Measurements from ENCODE around the gene CMSS1.

CMSS1 gene

DNA sequence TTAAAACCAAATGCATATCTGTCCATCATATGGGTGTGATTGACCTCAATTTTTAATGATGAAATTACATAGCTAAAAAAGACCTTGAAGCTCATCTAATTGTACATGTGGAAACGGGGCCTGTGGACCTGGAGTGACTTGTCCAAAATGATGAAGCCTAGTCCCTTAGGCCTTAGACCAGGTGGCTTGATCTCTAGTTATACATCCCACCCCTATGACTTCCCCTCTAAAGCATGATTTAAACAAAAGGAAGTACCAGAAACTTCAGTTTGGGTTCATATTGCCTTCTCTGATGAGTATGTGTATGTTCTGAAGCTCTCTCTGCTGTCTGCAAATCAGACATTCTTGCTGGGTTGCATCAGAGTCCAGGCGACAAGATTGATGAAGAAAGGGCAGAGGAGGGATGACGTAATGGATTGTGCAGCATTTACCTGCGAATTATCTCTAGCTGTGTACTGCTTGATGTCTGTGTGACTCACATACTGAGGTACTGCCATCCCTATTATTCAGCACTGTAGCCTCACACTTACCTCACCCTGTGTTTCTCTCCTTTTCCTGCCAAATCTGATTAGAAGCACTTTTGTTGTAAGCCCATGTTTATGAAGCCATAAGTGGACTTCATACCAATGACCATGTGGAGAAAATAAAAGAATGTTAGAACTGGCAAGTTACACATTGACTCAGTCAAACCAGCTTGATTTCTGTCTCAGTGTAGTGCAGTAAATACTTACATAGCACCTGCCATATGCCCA is 185.1 kb downstream of the CMSS1 start (continued):
- TF ChIP-seq ZNF513 (tag by site-specific recombination; IDR thresholded peaks at IDR 0.05) = peak; percentile 59
- TF ChIP-seq, protein P1, sequence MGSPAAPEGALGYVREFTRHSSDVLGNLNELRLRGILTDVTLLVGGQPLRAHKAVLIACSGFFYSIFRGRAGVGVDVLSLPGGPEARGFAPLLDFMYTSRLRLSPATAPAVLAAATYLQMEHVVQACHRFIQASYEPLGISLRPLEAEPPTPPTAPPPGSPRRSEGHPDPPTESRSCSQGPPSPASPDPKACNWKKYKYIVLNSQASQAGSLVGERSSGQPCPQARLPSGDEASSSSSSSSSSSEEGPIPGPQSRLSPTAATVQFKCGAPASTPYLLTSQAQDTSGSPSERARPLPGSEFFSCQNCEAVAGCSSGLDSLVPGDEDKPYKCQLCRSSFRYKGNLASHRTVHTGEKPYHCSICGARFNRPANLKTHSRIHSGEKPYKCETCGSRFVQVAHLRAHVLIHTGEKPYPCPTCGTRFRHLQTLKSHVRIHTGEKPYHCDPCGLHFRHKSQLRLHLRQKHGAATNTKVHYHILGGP (tag by site-specific recombination; IDR thresholded peaks at IDR 0.05) = no peak
- TF ChIP-seq ZNF580 (tag by site-specific recombination; IDR thresholded peaks at IDR 0.05) = peak; percentile 58; the same call in 1 of the 2 replicates
- peak; percentile 86; the same call in 1 of the 2 replicates for TF ChIP-seq ZXDB (tag by site-specific recombination; IDR thresholded peaks at IDR 0.05)
- 0 out of 2 replicates have a peak, but pooled peaks have one; percentile 44 for TF ChIP-seq ZBTB10 (tag by site-specific recombination; IDR thresholded peaks at IDR 0.05)
- TF ChIP-seq ZBTB21 (tag by site-specific recombination; IDR thresholded peaks at IDR 0.05) = peak; percentile 94
- TF ChIP-seq GFI1B (tag by site-specific recombination; IDR thresholded peaks at IDR 0.05) = 0 out of 2 replicates have a peak, but pooled peaks have one; percentile 33
- no peak for TF ChIP-seq AEBP2 (tag by site-specific recombination; IDR thresholded peaks at IDR 0.05; ENCODE audit: borderline replicate concordance)
- TF ChIP-seq, protein P2, sequence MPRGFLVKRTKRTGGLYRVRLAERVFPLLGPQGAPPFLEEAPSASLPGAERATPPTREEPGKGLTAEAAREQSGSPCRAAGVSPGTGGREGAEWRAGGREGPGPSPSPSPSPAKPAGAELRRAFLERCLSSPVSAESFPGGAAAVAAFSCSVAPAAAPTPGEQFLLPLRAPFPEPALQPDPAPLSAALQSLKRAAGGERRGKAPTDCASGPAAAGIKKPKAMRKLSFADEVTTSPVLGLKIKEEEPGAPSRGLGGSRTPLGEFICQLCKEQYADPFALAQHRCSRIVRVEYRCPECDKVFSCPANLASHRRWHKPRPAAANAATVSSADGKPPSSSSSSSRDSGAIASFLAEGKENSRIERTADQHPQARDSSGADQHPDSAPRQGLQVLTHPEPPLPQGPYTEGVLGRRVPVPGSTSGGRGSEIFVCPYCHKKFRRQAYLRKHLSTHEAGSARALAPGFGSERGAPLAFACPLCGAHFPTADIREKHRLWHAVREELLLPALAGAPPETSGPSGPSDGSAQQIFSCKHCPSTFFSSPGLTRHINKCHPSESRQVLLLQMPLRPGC (tag by site-specific recombination; IDR thresholded peaks at IDR 0.05) = peak; percentile 96
- TF ChIP-seq ZNF660 (tag by site-specific recombination; IDR thresholded peaks at IDR 0.05) = peak; percentile 89
- TF ChIP-seq SETDB1 (IDR thresholded peaks at IDR 0.05; ENCODE audit: insufficient read length, low read length) = no peak
- TF ChIP-seq, protein P3, sequence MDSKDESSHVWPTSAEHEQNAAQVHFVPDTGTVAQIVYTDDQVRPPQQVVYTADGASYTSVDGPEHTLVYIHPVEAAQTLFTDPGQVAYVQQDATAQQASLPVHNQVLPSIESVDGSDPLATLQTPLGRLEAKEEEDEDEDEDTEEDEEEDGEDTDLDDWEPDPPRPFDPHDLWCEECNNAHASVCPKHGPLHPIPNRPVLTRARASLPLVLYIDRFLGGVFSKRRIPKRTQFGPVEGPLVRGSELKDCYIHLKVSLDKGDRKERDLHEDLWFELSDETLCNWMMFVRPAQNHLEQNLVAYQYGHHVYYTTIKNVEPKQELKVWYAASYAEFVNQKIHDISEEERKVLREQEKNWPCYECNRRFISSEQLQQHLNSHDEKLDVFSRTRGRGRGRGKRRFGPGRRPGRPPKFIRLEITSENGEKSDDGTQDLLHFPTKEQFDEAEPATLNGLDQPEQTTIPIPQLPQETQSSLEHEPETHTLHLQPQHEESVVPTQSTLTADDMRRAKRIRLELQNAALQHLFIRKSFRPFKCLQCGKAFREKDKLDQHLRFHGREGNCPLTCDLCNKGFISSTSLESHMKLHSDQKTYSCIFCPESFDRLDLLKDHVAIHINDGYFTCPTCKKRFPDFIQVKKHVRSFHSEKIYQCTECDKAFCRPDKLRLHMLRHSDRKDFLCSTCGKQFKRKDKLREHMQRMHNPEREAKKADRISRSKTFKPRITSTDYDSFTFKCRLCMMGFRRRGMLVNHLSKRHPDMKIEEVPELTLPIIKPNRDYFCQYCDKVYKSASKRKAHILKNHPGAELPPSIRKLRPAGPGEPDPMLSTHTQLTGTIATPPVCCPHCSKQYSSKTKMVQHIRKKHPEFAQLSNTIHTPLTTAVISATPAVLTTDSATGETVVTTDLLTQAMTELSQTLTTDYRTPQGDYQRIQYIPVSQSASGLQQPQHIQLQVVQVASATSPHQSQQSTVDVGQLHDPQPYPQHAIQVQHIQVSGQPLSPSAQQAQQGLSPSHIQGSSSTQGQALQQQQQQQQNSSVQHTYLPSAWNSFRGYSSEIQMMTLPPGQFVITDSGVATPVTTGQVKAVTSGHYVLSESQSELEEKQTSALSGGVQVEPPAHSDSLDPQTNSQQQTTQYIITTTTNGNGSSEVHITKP (tag by site-specific recombination; IDR thresholded peaks at IDR 0.05) = peak; percentile 84
- no peak for TF ChIP-seq SP2 (tag by site-specific recombination; IDR thresholded peaks at IDR 0.05)
- TF ChIP-seq SP7 (tag by site-specific recombination; IDR thresholded peaks at IDR 0.05) = peak; percentile 99
- TF ChIP-seq BCL11A (tag by site-specific recombination; IDR thresholded peaks at IDR 0.05; ENCODE audit: low read depth) = peak; percentile 96
- peak; percentile 55 for TF ChIP-seq ZNF146 (tag by site-specific recombination; IDR thresholded peaks at IDR 0.05)
- peak; percentile 88 for TF ChIP-seq ZNF600 (tag by site-specific recombination; IDR thresholded peaks at IDR 0.05)
- TF ChIP-seq ZNF350 (tag by site-specific recombination; IDR thresholded peaks at IDR 0.05) = no peak
- TF ChIP-seq KLF10 (tag by site-specific recombination; IDR thresholded peaks at IDR 0.05) = peak; percentile 63
- TF ChIP-seq KLF8 (tag by site-specific recombination; IDR thresholded peaks at IDR 0.05) = peak; percentile 89
- peak; percentile 27; the same call in 1 of the 2 replicates for TF ChIP-seq TRIM28 (IDR thresholded peaks at IDR 0.05; ENCODE audit: borderline replicate concordance, low read length)
- TF ChIP-seq SCRT1 (tag by site-specific recombination; IDR thresholded peaks at IDR 0.05; ENCODE audit: borderline replicate concordance) = no peak
- peak; percentile 98 for TF ChIP-seq ZNF639 (tag by site-specific recombination; IDR thresholded peaks at IDR 0.05)
- TF ChIP-seq ZBTB1 (tag by site-specific recombination; IDR thresholded peaks at IDR 0.05) = peak; percentile 82; the same call in 1 of the 2 replicates
- TF ChIP-seq ZNF747 (tag by site-specific recombination; IDR thresholded peaks at IDR 0.05) = no peak
